KG1 (cell line): ENCODE data around the gene RUSC2.
"Not testable (repeated sequence)": the region's sequence is repeated elsewhere in the genome, so short reads cannot be mapped to it uniquely, and the experiment has no call there.

Experiments
- DNase-seq: peaks from one replicate; lab custom pipeline; 2025; lab: John Stamatoyannopoulos, UW

RUSC2 gene

DNA sequence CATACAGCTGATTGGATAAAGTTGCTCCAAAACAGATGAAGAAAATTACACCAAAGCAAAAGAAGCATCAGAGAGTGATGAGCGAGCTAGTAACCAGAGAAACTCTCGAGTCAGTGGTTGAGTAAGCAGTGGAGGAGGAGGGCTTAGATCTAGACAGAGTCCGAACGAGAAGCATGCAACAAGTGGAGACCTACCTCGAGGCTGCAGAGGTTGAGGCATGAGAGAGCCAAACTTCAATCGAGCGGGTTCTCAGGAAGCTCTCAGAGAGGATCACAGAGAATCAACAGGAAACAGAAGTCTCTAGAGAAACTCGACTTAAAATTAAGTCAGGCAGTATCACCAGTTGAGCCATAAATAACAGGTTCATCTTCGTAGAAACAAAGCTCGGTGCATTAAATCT is 6.1 kb downstream of the RUSC2 start:
- DNase-seq = no peak

GRCh38 chr9:35498245-35498644 is 8.3 kb downstream of the RUSC2 start:
- DNase-seq = not testable (repeated sequence)

DNA sequence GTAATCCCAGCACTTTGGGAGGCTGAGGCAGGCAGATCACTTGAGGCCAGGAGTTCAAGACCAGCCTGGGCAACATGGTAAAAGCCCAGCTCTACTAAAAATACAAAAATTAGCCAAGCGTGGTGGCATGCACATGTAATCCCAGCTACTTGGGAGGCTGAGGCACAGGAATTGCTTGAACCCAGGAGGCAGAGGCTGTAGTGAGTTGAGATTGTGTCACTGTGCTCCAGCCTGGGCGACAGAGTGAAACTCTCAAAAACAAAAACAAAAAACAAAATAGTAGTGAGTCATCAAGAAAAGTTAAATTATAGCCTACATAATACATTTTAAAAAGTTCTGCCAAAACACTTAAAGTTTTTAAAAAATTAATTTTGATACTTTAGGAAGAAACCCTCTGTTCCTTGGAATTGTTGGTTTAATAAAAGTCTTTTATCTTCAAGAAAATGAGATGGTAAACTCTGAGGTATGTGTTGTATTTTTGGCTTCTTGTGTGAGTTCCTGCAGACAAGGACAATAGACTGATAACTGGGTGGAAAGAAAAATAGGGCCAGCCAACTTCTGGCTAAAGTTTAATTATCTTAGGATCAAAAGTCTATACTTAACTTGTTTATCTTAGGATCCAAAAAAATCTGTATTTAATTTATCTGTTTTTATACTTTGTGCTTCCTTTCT is 9.3 kb downstream of the RUSC2 start:
- DNase-seq = no peak

DNA sequence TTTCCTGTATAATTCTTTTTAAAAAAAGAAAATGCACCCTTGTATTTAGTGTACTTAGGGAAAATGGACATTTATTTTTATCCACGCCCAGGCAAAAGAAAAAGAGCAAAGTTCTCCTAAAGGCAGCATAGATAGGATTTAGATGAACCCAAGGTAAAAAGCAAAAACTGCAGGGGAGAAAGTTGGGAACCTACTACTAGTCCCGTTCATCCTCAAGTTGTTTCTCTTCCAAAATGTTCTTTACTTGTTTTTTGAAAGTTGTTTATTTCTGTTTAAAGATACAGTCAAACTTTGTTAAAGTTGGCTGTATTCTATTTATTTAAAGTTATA is 9.8 kb downstream of the RUSC2 start:
- no peak for DNase-seq

DNA sequence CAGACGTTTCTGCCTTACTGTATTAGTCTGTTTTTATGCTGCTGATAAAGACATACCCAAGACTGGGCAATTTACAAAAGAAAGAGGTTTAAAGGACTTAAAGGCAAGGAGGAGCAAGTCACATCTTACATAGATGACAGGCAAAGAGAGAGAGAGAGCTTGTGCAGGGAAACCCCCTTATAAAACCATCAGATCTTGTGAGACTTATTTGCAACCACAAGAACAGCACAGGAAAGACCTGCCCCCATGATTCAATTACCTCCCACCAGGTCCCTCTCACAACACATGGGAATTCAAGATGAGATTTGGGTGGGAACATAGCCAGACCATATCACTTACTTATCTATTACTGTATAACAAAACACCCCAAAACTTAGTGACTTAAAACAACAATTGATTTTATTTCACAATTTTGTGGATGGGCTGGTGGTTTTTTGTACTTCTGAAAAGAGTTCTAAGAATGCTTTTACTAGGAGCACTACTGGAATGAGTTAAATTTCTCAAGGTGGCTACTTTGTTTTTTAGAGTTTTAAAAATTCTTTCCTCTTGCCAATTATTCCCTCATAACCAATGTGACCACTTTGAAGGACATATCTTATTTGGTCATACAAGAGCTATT is 10.3 kb downstream of the RUSC2 start:
- no peak for DNase-seq

DNA sequence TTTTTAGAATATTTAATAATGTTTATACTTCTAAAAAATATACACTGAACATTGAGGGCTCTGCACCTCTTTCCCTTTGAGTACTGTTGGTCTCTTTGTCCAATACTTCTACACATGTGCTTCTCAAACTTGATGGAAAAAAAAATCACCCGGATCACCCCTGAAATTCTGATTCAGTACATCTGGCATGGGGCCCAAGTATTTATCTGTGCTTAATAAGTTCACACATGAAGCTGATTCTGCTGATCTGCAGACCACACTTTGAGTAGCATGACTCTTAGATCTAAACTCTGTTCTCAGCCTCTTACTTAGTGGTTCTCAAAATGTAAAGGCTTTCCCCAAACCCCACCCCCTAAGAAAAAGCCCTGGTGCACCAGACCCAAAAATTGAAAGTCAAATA is 12.0 kb downstream of the RUSC2 start:
- no peak for DNase-seq

- no peak for DNase-seq
Observed at GRCh38 chr9:35506359-35506758, 16.4 kb downstream of the RUSC2 start.

DNA sequence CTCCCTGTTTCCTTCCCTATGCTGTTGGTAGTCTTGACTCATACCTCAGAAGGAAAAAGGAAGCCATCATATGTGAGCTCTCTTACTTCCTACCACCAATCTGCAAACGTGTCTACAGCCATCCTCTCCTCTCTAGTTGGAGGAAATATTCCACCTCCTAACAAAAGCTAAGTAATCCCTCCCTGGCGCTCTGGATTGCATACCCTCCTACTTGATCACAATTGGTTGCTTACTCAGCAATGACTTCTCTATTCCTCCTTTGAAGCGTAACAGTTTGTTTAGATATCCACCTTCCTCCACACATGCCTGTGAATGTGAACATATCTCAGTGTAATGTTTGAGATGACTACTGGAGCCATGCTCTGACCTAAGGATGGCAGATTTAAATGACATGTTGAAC is 18.2 kb downstream of the RUSC2 start:
- DNase-seq = no peak

- DNase-seq = no peak
Observed at GRCh38 chr9:35510383-35510753, 20.5 kb downstream of the RUSC2 start.

- DNase-seq = no peak
Observed at GRCh38 chr9:35510754-35511428, 21.0 kb downstream of the RUSC2 start.

DNA sequence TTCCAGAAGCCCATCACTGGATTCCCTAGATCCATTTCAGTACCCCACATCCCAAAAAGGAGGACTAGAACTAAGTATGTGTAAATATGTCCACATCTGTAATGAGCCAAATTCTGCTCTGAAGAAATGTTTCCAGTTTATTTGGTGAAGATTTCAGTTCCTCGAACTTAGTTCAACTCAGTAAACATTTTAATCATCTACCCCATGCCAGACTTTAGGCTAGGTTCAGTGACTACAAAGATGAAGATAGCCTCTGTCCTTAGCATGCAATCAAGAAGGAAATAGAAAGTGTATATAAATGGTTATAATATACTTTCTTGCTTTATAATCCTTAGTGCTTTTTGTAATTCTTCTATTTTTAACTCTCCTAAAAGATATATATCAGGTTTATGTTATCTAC is 21.5 kb downstream of the RUSC2 start:
- no peak for DNase-seq

DNA sequence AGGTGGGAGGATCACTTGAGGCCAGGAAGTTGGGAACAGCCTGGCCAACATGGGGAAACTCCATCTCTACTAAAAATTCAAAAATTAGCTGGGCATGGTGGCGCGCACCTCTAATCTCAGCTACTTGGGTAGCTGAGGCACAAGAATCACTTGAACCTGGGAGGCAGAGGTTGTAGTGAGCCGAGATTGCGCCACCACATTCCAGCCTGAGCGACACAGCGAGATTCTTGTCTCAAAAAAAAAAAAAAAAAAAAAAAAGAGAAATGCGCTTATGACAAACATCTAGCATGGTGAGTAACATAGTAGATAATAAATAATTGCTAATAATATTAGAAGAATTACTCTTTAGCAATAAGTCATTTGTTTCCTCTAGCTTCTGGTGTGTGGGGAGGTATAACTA is 25.9 kb downstream of the RUSC2 start:
- no peak for DNase-seq

- no peak for DNase-seq
Observed at GRCh38 chr9:35516479-35516878, 26.6 kb downstream of the RUSC2 start.

GRCh38 chr9:35517131-35517530 is 27.2 kb downstream of the RUSC2 start:
- DNase-seq = no peak

DNA sequence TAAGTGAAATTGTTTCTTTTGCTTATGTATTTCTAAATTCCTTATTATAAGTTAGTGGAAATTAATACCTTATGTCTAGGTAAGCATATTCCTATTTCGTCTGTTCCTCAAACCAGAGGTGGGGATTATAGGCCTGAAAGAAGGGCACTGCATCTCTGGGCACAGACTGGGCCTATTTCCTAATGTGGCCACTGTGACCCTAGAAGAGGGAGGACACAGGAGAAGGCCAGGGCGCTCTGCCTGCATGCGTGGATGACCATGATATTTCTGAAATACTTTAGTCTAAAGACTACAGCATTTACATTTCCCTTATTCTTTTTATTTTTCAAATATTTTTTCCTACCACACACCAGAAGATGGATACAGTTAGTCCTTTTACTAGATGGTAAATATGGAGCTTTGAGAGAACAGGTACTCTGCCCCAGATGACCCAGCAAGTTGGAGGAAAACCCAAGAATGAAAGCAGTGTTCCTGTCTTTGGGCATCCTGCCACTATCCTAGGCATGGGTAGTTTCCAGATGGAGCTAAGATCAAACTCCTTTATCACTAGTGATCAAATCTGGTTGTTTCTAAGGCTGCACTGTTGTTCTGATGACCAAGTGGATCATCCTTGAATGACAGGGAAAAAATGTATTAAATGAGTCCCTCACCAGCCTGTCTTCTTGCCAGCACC is 27.8 kb downstream of the RUSC2 start:
- DNase-seq = no peak

GRCh38 chr9:35518225-35518821 is 28.4 kb downstream of the RUSC2 start:
- no peak for DNase-seq

DNA sequence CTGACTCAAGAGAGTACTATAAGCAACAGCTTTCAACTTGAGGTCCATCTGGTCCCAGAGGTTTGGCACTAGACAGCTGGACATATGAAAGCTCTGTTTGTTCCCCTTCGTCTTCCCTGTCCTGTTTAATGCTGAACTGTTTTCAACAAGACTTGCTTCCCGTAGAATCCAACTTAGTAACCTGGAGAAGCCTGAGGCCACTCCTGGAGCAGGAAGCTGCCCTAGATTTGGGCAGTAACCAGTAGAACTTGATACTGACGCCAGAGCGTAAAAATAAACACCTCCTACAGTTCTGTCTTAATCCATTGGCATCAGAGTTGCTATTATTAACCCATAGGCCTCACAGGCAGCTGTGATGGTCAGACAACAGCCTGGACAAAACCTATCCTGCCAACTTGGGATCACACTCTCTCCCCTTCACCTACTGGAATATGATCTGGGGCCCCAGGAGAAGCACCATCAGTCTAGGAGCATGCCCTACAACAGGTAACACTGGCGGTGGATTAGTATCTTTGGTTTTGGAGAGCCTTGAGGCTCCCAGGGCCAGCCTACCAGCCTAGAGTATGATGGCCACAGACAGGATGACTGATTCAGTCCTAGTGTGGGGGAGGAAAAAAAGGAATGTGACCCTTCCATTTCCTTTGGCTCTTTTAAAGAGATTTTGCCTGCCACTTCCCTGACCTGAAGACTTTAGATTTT is 29.2 kb downstream of the RUSC2 start:
- no peak for DNase-seq

DNA sequence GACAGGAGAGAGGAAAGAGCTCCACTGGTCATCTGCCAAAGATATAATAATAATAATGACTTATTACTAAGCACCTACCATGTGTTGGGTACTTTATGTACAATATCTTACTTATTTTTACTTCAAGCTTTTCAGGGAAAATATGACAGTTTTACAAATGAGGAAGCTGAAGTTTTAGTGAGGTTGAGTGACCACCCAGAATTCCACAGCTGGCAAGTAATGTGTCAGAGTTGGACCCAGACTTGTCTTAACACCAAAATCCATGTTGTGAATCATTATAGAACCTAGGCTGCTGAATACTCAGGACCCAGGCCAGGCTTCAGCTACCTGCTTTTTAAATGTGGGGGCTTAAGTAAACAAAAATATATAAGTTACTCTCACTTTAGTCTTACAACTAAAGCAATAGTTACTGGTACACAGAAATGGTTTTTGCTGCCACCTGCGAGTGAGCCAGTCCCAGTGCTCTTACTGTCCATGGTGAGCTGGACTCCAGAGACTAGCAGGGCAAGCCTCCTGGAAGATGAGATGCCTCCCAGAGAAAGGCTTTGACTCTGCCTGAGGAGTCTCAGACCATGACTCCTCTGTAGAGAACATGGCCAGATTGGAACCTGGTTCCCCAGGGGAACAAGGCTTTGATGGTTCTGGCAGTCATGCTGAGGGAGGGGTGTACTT is 29.9 kb downstream of the RUSC2 start:
- DNase-seq = no peak

GRCh38 chr9:35520364-35520710 is 30.4 kb downstream of the RUSC2 start:
- DNase-seq = no peak

DNA sequence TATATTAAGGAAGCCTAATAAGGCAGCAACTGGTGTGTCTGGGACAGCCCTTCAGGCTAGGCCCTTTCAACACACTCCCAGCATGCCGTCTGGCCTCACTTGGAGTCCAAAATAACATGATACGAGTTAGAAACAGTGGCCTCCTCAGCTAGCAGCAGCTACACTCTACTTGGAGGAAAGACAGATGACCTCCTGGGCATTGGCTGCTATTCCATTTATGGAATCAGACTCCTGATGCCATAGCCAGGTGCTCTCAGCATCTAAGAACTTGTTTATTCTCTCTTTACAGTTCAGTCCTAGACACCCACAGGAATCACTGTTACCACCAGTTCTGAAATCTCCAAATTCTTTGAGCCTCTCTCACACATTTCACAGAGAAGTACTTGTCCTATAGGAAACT is 31.8 kb downstream of the RUSC2 start:
- no peak for DNase-seq

GRCh38 chr9:35522187-35522586 is 32.3 kb downstream of the RUSC2 start:
- DNase-seq = no peak

- no peak for DNase-seq
Observed at GRCh38 chr9:35522700-35523099, 32.8 kb downstream of the RUSC2 start.
